Panc1 (cell line): ENCODE results near the gene TSHZ2.

ENCODE experiments used
- REST ChIP-seq, 2 experiments: IDR thresholded peaks; 2 replicates each; pipeline ENCODE4 v1.6.1; 2011 to 2012; ENCODE audit warnings: low read depth in 2 of 2, control low read depth in 1 of 2, low read length in 1 of 2, mild to moderate bottlenecking in 1 of 2, moderate library complexity in 1 of 2; ENCODE audit not compliant: insufficient read depth in 1 of 2
- TF ChIP-seq, protein P1 (sequence below): fragments of 450-650 bp; IDR thresholded peaks from 2 replicates; pipeline ENCODE4 v1.5.1; 2017; ENCODE audit warnings: mild to moderate bottlenecking

GRCh38 chr20:53154540-53154939 lies 182.4 kb downstream of the TSHZ2 start:
- TF ChIP-seq REST (IDR thresholded peaks at IDR 0.05; ENCODE audit: insufficient read depth in 1 of 2, low read depth in 2 of 2, low read length in 1 of 2): no peak
- TF ChIP-seq, protein P1, sequence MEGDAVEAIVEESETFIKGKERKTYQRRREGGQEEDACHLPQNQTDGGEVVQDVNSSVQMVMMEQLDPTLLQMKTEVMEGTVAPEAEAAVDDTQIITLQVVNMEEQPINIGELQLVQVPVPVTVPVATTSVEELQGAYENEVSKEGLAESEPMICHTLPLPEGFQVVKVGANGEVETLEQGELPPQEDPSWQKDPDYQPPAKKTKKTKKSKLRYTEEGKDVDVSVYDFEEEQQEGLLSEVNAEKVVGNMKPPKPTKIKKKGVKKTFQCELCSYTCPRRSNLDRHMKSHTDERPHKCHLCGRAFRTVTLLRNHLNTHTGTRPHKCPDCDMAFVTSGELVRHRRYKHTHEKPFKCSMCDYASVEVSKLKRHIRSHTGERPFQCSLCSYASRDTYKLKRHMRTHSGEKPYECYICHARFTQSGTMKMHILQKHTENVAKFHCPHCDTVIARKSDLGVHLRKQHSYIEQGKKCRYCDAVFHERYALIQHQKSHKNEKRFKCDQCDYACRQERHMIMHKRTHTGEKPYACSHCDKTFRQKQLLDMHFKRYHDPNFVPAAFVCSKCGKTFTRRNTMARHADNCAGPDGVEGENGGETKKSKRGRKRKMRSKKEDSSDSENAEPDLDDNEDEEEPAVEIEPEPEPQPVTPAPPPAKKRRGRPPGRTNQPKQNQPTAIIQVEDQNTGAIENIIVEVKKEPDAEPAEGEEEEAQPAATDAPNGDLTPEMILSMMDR: no peak
